ENCODE results near the gene TSPAN31.

The TSPAN31 gene

GRCh38 chr12:57751788-57752667 is 7.2 kb downstream of the TSPAN31 start, which contains the start of gene CDK4:
Gene CDK4, minus strand, starts transcription at chr12:57752310. Its CDS starts 593 bp downstream, at chr12:57751717.
- TF ChIP-seq, protein P1, sequence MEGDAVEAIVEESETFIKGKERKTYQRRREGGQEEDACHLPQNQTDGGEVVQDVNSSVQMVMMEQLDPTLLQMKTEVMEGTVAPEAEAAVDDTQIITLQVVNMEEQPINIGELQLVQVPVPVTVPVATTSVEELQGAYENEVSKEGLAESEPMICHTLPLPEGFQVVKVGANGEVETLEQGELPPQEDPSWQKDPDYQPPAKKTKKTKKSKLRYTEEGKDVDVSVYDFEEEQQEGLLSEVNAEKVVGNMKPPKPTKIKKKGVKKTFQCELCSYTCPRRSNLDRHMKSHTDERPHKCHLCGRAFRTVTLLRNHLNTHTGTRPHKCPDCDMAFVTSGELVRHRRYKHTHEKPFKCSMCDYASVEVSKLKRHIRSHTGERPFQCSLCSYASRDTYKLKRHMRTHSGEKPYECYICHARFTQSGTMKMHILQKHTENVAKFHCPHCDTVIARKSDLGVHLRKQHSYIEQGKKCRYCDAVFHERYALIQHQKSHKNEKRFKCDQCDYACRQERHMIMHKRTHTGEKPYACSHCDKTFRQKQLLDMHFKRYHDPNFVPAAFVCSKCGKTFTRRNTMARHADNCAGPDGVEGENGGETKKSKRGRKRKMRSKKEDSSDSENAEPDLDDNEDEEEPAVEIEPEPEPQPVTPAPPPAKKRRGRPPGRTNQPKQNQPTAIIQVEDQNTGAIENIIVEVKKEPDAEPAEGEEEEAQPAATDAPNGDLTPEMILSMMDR (IDR thresholded peaks at IDR 0.05; ENCODE audit: poor library complexity, severe bottlenecking), result no peak

DNA sequence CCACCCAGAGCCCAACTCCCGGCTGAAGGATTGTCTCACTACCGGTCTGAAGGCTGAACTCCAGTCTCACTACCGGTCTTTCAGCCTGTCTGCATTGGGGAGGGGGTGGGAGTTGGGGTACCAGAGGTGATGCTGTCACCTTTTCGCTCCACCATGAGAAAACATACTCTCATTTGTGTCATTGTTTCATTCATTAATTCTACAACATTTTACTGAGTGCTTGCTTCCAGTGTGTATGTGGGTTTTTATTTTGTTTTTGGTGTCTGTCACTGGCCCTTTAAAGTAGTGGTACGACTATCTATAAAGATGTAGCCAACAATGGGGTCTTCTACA is 7.8 kb downstream of the TSPAN31 start:
- H3K36me3 ChIP-seq (ENCODE audit: low read depth), result peaks cover 40% of the 10 kb centered on the region
- DNase-seq (ENCODE audit: low spot score), result no peak
- peaks cover 8% of the 10 kb centered on the region for H3K4me1 ChIP-seq (ENCODE audit: insufficient read depth, poor library complexity, severe bottlenecking)
- no peaks in the 10 kb centered on the region for H3K9me3 ChIP-seq (ENCODE audit: severe bottlenecking)
- TF ChIP-seq, protein P1 (IDR thresholded peaks at IDR 0.05; ENCODE audit: poor library complexity, severe bottlenecking), result no peak
- no peak for ATAC-seq (ENCODE audit: low read depth)
- peak overlapping the region; percentile 65 for H3K27ac ChIP-seq (ENCODE audit: poor library complexity, severe bottlenecking)
- no peaks in the 10 kb centered on the region for H3K27me3 ChIP-seq (ENCODE audit: insufficient read depth, poor library complexity, severe bottlenecking)
- H3K4me3 ChIP-seq (ENCODE audit: severe bottlenecking), result peak overlapping the region; percentile 13

More at GRCh38 chr12:57751788-57752667, 7.2 kb downstream of the TSPAN31 start, which contains the start of gene CDK4:
- Histone ChIP-seq H3K9me3 (ENCODE audit: severe bottlenecking) (no peaks in the 10 kb centered on the region), H3K27me3 (ENCODE audit: insufficient read depth, poor library complexity, severe bottlenecking) (no peaks in the 10 kb centered on the region), H3K4me1 (ENCODE audit: insufficient read depth, poor library complexity, severe bottlenecking) (peaks cover 8% of the 10 kb centered on the region), H3K4me3 (ENCODE audit: severe bottlenecking) (peak within 1 kb of the TSS; percentile 82), H3K36me3 (ENCODE audit: low read depth) (peaks cover 42% of the 10 kb centered on the region), H3K27ac (ENCODE audit: poor library complexity, severe bottlenecking) (peak within 1 kb of the TSS; percentile 65)
- DNase-seq (ENCODE audit: low spot score) (peak; percentile 99), ATAC-seq (ENCODE audit: low read depth) (peak; percentile 69)

GRCh38 chr12:57753756-57754337 is 9.0 kb downstream of the TSPAN31 start:
- TF ChIP-seq, protein P1 (IDR thresholded peaks at IDR 0.05; ENCODE audit: poor library complexity, severe bottlenecking), result no peak
- Histone ChIP-seq H3K4me3 (ENCODE audit: severe bottlenecking) (no peak overlapping the region), H3K27ac (ENCODE audit: poor library complexity, severe bottlenecking) (peak overlapping the region; percentile 65), H3K9me3 (ENCODE audit: severe bottlenecking) (no peaks in the 10 kb centered on the region), H3K36me3 (ENCODE audit: low read depth) (peaks cover 33% of the 10 kb centered on the region), H3K4me1 (ENCODE audit: insufficient read depth, poor library complexity, severe bottlenecking) (peaks cover 8% of the 10 kb centered on the region), H3K27me3 (ENCODE audit: insufficient read depth, poor library complexity, severe bottlenecking) (no peaks in the 10 kb centered on the region)
- ATAC-seq (ENCODE audit: low read depth), result no peak
- no peak for DNase-seq (ENCODE audit: low spot score)

DNA sequence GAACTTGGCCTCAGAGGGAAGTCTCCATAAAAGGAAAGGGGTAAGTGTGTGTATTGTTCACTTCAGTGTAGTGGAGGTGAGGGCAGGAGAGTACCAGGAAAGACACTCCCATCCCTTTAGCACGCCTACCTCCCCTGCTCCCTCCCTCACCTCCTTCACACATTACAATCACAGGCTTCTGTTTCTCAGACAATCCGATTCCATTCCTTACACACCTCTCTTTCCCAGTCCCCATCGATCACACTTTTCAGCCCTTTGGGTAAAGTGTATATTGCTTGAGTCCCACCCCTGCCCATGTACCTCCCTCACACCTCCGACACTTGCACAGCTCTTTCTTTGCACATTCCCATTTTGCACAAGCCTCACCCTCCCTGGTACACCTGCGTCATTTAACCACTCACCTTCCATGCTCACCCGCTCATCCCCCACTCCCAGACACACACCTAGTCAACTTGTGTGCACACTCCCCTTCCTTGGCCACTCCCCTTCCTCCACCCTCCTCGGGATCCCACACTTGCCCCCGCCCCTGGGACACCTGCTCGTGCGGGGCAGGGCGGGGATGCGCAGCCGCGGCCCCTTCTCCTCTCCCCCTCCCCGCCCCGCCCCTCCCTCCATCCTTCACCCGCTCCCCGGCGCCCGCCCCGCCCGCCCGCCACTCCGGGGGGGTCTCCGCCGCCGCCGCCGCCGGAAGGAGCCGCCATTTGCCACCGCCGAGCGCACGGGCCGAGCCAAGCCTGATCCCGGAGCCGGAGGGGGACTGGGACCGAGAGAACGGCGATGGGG is 9.8 kb downstream of the TSPAN31 start, which contains the start of gene MARCHF9:
MARCHF9 (plus strand) TSS at position 693 of the 783 bp plus-strand sequence. CDS start 426 bp downstream, outside the sequence.
- ATAC-seq (ENCODE audit: low read depth) (peak; percentile 61), DNase-seq (ENCODE audit: low spot score) (peak; percentile 88)
- Histone ChIP-seq H3K27ac (ENCODE audit: poor library complexity, severe bottlenecking) (peak within 1 kb of the TSS; percentile 65), H3K36me3 (ENCODE audit: low read depth) (peaks cover 25% of the 10 kb centered on the region), H3K9me3 (ENCODE audit: severe bottlenecking) (no peaks in the 10 kb centered on the region), H3K4me1 (ENCODE audit: insufficient read depth, poor library complexity, severe bottlenecking) (peaks cover 8% of the 10 kb centered on the region), H3K4me3 (ENCODE audit: severe bottlenecking) (peak within 1 kb of the TSS; percentile 78), H3K27me3 (ENCODE audit: insufficient read depth, poor library complexity, severe bottlenecking) (no peaks in the 10 kb centered on the region)
- TF ChIP-seq, protein P1 (IDR thresholded peaks at IDR 0.05; ENCODE audit: poor library complexity, severe bottlenecking), result no peak

All from RWPE2 (cell line).